Putamen (tissue), 1 donor: ENCODE data around the gene TUSC2.

Experiments used
- DNase-seq: peaks from one replicate; pipeline ENCODE4 v3.0.0-alpha.2; 2016; ENCODE audit warnings: low spot score

Gene TUSC2

DNA sequence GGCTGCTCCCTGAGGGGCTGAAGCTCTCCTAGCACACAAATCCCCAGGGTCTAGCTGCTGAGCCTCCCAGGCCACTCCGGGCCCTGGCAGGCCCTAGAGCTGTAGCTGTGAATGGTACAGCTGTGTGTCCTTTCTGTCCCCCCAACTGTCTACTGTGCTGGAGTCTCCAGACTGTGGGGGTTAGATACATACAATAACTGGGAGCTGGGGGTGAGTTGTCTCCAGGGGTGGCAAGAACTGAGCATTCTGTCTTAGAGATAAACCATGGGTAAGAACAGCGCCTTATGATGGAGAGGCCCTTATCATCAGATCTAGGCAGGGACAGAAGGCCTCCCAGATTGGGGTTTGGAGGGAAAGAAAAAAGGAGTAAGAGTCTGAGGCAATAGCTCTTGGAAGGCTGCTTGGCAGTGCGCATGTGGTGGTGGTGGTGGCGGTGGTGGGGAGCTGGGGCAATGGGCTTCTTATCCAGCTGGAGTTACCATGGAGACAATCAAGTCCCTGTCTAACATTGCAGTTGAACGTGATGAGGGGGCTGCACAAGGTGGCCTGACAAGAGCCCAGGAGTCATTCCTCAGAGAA is 26.3 kb upstream of the TUSC2 start:
- DNase-seq = no peak

DNA sequence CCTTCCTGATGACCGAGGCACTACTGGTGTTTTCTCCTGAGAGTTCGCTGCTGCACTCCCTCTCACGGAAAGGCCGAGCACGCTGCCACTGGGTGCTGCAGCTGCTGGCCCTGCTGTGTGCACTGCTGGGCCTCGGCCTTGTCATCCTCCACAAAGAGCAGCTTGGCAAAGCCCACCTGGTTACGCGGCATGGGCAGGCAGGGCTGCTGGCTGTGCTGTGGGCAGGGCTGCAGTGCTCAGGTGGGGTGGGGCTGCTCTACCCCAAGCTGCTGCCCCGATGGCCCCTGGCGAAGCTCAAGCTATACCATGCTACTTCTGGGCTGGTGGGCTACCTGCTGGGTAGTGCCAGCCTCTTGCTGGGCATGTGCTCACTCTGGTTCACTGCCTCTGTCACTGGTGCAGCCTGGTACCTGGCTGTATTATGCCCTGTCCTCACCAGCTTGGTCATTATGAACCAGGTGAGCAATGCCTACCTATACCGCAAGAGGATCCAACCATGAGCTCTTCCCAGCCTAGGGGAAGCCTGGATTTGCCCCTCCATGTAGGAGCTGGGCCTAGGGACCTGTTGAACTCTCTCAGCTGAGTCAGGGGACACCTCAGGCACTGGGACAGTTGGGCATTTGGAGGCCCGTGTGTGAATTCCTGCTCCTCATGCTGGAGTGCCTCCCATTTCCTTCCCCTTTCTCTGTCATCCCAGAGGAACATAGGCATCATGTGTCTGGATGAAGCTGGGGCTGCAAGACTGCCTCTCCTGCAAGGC is 25.4 kb upstream of the TUSC2 start:
- no peak for DNase-seq

DNA sequence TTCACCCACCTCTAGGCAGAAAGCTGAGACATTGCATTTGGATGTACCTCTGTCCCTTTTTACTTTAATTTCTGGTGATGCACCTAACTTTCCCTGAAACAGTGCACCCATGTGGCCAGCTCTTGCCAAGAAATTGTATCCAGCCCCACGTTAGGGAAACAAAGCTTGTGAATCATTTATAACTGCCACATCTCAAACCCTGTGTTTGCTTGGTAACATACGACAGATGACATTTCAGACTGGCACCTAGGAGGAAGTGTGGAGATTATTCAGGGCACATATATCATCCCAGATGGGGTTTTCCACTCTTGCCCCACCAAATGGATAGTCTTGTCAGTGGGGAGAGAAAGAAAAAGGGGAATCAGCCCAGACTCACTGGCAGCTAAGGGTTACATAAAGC is 24.8 kb upstream of the TUSC2 start:
- no peak for DNase-seq

DNA sequence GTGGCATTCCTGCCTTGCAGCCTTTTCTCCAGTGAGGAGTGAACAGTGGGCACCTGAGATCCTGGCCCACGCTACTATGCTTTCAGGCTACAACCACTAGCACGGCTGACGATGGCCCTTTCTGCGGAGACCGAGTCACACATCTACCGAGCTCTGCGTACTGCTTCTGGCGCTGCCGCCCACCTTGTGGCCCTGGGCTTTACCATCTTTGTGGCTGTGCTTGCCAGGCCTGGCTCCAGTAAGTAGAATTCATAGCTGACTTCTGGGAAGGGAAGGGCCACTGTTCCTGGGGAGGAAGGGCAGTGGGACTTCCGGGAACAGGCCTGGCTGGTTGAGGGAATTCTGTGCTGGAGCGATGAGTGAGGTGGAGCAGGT is 23.3 kb upstream of the TUSC2 start:
- DNase-seq = no peak

DNA sequence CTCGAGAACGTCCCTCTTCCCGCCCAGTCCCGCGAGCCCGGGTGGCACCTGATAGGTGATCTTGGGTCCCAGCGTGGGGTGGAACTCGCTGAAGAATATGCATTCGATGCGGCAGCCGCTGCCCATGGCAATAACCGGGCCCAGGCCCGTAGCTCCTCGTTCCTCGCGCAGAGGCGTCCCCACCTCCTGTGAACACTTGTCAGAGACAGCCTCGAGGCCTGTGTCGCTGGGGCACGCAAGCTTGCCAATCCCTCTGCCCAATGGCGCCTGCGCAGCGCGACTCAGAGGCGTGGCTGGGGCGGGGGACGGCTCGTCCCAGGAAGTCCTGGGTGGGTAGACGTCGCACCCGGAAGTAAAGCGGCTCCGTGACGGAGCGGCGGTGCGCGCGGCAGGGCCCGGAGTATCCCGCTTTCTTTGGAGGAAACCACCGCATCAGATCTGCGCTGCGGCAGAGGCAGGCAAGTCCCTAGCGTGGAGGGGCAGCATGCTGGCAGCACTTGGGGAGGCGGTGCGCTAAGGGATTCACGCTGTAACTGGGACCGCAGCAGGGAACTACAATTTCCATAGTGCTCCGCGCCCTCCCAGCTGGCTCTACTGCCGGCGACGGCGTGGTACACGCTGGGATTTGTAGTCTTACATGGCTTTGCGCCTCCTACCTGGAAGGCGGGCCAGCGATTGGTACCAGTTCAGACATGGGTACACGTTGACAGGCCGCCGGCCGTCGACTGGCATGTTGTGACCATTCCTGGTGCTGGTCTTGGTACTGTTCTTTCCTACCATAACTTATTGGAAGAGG is 22.7 kb upstream of the TUSC2 start, which contains the start of the genes CYB561D2 and NPRL2:
Gene CYB561D2 (plus strand): TSS at position 336 of the 796 bp plus-strand sequence. CDS start 572 bp downstream, outside the sequence.
Gene NPRL2 (minus strand): TSS at position 249 of the 796 bp plus-strand sequence. CDS start 123 bp downstream, at position 126.
- peak; percentile 97 for DNase-seq

DNA sequence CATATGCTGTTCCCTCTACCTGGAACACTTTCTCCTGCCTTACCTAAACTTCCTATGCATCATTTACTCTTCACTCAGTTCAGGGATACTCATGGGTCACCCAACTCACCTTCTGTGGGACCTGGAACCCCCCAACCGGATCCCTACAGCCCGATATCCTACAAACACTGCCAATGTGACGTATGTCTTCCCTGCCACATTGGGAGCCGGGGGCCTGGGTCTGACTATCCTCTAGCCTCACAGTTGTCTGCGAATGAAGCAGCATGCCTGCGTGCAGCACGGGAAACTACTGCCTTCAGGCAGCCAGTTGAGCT is 22.1 kb upstream of the TUSC2 start:
- DNase-seq = no peak

DNA sequence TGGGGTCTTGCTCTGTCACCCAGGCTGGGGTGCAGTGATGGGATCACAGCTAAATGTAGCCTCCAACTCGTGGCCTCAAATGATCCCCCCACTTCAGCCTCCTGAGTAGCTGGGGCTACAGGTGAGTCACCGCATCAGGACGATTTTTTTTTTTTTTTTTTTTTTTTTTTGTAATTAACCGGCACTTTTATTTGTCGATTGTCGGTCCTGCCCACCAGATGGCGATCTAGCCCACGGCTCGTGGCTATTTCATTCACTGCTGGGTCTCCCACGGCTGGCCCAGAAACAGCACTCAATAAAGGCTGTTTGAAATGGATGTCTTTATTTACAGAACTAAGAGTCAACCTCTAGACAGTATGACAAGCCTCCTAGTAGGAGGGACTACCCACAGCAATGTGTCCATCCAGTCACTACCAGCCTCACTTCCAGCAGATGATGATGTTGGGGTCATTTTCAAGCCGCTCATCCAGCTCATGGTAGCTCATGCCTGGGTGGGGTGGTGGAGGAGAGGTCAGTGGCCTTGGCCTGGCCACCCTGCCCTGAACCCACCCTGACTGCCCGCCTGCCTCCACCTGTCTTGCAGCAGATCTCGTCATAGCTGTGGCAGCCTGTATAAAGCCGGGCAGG is 19.3 kb upstream of the TUSC2 start:
- no peak for DNase-seq

DNA sequence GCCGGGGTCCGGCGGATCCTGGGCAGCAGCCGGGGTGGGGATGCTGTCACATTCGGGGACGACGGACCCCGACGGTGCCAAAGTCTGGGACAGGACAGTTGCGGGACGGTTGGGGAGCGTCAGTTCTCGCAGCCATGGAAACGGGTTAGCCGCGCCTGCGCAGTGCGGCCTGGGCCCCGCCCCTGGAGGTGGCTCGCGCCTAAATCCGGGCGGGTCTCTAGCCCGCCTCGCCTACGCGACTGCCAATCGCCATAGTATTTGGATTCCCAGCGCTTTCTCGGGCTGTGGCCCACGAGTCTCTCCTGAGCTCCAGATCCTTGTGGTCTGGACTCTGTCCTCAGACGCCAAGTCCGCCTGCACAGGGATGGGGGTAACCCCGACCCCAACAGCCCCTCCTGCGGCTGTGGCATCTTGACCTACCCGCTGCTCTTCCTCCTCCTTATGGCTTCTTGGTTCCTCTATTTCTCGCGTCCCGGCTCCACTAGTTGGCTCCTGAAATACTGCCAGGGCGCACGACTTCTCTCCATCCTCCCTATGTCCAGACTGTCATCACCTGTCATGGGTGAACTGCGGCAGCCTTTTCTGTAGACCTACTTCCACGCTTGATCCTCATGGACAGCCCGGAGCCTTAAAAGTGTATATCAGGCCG is 17.7 kb upstream of the TUSC2 start, which contains the start of gene ZMYND10:
Gene ZMYND10 (minus strand): TSS at position 147 of the 649 bp plus-strand sequence. CDS start 153 bp downstream, outside the sequence.
- no peak for DNase-seq

DNA sequence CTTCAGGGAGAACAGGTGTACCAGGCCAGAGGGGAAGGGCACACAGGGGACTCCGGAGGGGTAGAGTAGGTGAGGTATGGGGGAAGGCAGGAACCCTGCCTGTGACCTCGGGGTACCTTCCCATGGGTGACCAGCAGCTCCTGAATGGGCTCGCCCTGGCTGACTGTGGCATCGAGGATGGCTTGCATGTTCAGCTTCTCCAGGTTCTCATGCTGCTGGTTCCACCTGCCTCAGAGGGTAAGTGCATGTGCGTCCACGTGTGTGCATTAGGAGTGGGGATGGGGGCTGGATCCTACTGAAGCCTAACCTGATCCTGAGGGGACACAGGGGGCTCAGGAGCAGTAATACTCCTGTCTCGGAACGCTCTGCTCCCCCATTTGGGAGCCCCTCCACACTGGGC is 17.0 kb upstream of the TUSC2 start:
- DNase-seq = no peak

DNA sequence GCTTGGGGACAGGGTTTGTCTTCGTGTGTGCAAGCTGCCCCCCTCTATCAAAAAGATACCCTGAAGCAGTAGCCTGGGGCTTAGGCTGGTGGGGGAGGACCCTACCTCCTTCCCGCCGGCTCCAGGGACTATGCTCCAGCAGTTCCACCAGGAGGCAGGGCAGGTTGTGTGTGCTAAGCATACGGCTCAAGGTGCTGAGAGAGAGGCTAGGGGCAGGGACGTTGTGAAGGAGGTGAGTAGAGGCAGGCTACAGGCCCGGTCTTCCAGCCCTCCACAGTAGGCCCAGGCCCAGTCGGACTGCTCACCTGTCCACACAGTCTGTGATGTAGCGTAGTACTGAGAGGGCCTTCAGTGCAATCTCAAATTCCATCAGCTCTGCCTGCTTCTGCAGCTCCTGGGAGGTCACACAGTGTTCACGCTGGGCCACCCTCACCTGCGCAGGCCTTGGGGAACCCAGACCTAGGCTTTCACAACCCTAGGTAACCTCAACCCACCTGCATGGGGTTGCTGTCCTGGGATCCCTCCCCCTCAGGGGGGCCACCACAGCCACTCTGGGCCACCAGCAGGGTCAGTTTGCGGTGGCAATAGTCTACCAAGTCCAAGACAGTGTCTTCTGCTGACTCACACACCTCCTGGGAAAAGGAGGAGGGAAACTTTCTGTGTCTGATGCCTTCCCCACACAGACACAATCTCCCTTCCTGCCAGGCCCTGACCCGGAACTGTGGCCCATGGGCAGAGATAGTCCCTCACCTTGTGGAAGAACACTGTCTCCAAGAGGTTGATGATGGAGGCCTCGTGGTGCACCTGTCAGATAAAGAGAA is 15.0 kb upstream of the TUSC2 start:
- no peak for DNase-seq

DNA sequence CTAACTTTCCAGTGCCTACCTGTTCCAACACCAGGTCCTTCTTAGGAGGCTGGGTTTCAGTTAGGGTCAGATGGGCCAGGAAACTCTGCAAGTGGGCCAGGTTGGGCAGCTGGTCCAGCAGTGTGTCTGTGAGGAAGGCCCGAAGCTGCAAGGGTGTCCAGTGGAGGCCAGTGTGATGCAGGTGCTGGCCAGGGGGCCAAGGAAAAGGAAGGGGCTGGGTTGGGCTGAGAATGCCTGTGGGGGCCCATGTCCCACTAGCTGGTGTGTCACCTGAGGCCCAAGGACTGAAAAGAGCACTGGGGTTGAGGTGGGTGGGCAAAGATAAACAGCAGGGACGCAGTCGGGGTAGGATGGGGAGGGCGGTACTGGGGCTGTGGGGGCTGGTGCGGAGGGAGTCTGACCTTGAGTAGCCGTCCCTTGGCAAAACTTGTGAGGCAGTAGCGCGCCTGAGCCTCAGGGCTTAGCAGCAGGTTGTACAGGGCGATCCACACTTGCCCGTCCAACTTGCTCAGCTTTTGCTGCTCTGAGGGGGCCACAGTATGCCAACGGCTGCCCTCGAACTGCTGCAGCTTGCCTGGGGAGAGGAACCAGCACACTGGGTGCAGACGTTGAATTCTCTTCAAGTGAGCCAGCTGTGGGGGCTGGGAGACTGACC is 14.1 kb upstream of the TUSC2 start:
- no peak for DNase-seq

DNA sequence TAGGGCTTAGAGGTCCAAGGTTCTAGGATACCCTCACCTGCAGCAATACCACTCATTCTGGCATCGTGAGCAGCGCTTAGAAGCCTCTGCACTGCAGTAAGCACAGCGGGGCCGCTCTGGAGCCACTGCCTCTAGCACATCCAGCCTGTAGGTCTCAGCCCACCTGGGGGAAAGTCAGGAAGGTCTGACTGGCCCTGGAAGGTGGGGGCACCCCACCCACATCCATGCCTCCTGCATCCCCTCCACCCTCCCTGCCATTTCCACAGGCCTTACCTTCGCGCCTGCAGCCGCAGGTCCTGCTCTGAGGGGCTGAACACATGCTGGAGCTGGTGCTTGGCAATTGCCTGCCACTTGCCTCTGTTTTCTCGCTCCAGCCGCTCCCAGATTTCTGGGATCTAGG is 13.5 kb upstream of the TUSC2 start:
- no peak for DNase-seq

DNA sequence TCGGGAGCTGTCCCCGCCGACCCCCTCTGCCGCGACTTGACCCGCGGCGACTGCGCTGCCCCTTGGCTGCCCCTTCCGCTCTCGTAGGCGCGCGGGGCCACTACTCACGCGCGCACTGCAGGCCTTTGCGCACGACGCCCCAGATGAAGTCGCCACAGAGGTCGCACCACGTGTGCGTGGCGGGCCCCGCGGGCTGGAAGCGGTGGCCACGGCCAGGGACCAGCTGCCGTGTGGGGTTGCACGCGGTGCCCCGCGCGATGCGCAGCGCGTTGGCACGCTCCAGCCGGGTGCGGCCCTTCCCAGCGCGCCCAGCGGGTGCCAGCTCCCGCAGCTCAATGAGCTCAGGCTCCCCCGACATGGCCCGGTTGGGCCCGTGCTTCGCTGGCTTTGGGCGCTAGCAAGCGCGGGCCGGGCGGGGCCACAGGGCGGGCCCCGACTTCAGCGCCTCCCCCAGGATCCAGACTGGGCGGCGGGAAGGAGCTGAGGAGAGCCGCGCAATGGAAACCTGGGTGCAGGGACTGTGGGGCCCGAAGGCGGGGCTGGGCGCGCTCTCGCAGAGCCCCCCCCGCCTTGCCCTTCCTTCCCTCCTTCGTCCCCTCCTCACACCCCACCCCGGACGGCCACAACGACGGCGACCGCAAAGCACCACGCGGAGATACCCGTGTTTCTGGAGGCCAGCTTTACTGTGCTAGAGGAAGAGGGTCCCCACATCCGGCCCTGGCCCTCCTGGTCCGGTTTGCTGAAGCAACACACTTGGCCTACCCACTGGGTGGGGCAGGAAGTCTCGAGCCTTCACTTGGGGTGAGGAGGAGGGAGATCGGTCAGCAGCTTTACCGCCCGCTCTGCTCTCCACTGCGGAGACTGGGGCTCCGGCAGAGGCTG is 12.7 kb upstream of the TUSC2 start, which contains the start of gene RASSF1:
Gene RASSF1 (minus strand): TSS at position 389 of the 882 bp plus-strand sequence. CDS start 31 bp downstream, at position 358.
- DNase-seq = no peak

DNA sequence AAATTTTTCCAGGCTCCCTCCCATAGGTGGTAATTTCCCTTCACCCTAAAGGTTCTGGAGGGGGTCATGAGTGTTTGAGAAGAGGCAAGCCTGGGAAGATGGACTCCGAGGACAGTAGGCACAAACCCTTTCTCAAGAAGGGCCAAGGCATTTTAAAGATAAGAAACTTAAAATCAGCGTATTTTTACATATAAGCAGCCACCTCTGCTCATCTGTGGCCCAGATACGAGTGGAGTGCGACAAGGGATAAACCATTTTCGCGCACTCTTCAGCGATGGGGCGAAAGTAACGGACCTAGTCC is 12.1 kb upstream of the TUSC2 start:
- DNase-seq = no peak

DNA sequence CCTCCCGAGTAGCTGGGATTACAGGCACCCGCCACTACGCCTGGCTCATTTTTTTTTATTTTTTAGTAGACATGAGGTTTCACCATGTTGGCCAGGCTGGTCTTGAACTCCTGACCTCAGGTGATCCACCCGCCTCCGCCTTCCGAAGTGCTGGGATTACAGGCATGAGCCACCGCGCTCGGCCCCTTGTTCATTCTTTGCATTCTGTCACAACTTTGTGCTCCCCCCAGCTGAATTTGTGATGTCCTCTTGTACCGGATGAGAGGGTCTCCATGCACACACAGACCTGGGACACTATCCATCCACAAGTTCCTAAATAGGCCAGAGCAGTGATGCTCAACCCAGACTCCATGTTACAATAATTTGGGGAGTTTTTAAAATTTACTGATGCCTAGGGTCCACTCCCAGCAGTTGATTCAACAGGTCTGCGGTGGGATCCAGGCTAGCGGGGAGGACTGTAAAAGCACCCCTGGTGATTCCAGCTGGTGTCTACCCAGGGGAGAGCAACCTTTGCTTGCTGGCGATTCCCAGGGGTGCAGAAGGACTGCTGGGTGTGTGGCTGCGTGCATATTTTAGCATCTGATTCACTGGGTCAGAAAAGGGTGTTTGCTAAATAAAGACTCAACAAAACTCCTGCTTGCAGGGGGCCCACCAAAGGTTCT is 11.6 kb upstream of the TUSC2 start:
- no peak for DNase-seq

DNA sequence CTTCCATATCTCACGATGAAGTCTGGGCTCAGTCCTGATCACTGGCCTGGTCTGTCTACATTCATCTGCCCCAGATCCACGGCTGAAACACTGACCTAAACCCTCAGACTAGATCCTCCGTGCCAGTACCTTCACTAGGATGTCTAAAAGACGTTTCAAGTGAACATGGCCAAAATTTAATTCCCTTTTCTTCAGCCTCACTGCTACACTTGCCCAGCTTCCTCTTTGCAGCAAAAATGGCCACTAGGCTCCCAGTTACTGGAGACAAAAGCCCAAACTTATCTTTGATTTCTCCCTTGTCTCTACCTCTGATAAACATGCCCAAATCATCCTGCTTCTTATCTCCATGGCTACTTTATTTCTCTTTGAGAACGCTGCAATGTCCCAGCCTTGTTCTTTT is 10.9 kb upstream of the TUSC2 start:
- no peak for DNase-seq

DNA sequence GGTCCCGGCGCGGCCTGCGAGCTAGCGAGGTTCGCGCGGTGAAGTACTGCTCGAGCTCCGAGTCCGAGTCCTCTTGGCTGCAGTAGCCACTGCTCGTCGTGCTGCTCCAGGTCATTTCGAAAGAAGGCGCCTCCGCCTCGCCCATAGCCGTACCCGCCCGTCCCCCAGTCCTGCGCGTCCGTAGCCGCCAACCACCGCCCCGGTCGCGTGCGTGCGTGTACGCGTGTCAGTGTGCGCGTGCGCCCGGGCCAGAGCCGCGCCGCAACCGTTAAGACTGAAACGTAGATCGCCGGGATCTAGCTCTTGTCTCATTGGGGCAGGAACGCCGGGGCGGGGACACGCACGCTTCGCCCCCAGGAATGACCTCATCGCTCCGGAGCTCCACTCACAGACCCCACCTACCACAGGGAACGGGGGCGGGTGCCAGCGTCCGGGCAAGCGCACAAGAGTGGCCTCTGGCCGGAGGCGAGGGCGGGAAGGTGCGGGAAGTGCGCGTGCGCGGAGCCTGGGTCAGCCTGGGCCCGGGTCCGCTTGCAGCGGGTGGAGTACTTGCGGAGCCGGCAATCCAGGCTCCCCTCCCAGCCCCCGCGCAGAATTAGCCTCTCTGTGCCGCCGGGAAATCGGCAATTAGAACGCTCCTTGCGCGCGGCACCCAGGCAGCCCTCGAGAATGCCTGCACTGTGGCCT is 9.3 kb upstream of the TUSC2 start:
- peak; percentile 98 for DNase-seq

DNA sequence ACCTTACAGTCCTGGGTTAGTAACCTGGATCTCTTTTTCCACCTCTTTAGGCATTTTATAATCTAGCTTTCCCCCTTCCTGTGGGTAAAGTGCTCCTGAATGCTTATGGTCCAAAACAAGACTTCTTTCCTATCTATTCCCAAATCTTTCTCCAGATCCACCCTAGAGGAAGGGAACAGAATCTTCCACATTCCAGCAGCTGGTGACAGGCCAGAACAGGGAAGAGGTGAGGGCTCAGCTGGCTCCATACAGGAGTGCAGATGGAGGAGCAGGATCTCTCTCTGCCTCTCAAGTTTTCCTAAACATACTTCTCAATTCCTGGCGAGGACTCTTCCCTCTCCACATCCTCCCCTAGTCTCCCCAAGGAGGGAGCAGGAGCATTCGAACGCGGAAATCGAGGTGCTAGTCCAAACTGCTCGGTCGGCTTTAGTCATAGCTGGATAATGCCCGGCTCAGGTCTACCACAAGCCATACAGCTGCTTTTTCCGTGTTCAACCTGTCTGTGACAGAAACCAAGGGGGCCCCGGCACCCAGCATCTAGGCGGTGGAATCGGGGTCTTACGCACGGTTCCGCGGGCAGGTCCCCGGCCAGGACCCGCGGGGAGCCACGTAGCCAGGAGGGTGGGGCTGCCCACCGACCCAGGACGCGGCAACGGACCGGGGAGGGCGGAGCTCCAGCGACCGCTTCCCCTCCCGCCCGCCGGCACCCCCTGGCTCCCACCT is 8.6 kb upstream of the TUSC2 start:
- DNase-seq = no peak
